GM12873 (cell line): Measurements from ENCODE around the gene SLC24A2.

ENCODE experiments used
- CTCF ChIP-seq: IDR thresholded peaks from 2 replicates; pipeline ENCODE4 v1.5.1; 2012; ENCODE audit warnings: low read depth, mild to moderate bottlenecking, moderate library complexity, low read length, control low read depth; ENCODE audit not compliant: insufficient read depth; ENCODE audit errors: missing control alignments

The SLC24A2 gene

GRCh38 chr9:19784136-19784535, 4.7 kb downstream of the SLC24A2 start:
- TF ChIP-seq CTCF: no peak

DNA sequence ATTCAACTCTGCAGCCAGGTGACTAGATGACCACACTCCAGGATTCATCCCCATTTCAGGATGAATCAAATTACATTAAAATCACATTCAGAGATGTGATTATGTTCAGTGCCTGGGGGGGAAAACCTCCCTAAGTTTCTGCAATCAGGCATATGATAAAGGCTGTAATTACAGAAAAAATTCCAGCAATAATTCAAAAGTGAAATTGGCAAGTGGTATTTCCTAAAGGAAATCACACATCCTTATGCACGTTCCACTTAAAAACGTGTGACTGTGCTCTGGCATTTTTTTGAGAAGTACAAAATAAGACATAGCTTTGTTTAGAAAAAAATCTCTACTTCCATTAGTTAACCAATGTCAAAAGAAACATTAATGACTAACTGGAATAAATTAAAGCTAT, 5.3 kb downstream of the SLC24A2 start:
- TF ChIP-seq CTCF: no peak

DNA sequence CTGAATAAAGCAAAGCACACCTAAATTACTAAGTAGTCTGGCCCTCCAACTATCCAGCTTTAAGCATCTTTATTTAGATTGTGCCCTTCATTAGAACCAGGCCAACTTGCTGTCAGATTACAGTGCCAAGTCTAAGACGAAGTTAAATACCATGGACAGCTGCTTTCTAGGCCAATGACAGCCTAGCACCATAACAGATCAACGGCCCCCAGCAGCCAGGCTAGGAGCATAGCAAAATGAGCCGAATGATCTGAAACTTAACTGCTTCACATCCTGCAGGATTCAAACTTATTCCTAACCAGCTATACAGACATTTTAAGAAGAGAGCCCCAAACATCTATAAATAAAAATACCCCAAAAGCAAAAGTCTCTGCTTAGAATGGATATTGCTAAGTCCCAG, 6.8 kb downstream of the SLC24A2 start:
- TF ChIP-seq CTCF: no peak

GRCh38 chr9:19781240-19781639, 7.6 kb downstream of the SLC24A2 start:
- TF ChIP-seq CTCF: no peak

DNA sequence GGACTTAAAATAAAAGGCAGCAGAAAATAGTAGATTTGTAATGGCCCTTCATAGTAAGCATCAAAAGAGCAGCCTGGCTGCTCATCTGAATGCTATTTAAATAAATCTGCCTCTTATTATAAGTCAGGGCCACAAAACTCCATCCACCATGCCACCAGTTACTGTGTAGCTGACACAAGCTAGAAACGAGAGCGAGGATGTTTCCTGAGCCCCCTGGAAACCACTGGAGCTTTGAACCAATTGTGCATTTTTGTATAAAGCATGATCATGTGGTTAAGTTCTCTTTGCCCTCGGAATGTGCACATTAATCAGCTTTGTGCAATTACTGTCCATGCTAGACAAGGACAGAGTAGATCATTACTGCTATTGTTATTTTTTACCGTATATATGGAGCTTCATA, 17.4 kb downstream of the SLC24A2 start:
- TF ChIP-seq CTCF: no peak

GRCh38 chr9:19770973-19771372, 17.9 kb downstream of the SLC24A2 start:
- TF ChIP-seq CTCF: no peak

DNA sequence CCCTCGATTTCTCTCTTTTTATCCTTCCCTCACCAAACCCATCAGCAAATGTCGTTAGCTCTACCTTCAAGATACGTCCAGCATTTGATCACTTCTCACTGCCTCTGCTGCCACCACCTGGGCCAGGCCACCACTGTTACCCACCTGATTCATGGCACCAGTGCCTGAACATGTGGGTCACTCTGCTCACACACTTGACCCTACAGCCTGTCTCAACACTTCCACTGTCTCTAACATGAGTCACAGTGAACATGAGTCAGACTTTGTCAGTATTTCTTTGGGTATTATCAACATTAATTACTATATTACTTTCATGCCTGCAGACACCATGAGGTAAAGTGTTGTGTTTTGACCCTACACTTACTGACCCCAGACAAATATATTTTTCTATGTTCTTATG, 19.6 kb downstream of the SLC24A2 start:
- TF ChIP-seq CTCF: no peak
